ENCODE data around the gene SAPCD1.
"Not testable (repeated sequence)": the region's sequence is repeated elsewhere in the genome, so short reads cannot be mapped to it uniquely, and the experiment has no call there.

Gene SAPCD1

DNA sequence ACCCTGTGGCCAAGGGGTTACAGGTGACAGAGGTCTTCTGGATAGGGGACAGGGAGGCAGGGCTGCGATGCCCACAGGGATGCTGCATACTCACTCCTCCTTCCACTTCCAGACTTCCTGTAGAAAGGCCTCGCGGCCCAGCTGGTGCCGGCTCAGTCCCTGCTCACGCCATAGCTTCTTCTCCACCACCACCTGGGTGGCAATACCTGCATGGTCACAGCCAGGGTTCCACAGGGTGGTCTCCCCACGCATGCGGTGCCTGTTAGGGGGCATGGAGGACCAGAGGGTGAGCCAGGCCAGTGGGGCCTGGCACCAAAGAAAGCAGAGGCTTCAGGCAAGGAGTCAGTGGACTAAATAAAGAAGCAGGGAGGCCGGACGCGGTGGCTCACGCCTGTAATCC is 23.0 kb downstream of the SAPCD1 start:
- H3K9me3 Mint-ChIP-seq: no peaks in the 10 kb centered on the region
- H3K4me3 Mint-ChIP-seq: no peak overlapping the region
- H3K4me1 Mint-ChIP-seq (ENCODE audit: low read depth): peaks cover under 1% of the 10 kb centered on the region
- no peaks in the 10 kb centered on the region for H3K27me3 Mint-ChIP-seq (ENCODE audit: low read depth)
- peaks cover 24% of the 10 kb centered on the region for H3K36me3 Mint-ChIP-seq (ENCODE audit: low read depth)
- no peak overlapping the region for H3K27ac Mint-ChIP-seq

DNA sequence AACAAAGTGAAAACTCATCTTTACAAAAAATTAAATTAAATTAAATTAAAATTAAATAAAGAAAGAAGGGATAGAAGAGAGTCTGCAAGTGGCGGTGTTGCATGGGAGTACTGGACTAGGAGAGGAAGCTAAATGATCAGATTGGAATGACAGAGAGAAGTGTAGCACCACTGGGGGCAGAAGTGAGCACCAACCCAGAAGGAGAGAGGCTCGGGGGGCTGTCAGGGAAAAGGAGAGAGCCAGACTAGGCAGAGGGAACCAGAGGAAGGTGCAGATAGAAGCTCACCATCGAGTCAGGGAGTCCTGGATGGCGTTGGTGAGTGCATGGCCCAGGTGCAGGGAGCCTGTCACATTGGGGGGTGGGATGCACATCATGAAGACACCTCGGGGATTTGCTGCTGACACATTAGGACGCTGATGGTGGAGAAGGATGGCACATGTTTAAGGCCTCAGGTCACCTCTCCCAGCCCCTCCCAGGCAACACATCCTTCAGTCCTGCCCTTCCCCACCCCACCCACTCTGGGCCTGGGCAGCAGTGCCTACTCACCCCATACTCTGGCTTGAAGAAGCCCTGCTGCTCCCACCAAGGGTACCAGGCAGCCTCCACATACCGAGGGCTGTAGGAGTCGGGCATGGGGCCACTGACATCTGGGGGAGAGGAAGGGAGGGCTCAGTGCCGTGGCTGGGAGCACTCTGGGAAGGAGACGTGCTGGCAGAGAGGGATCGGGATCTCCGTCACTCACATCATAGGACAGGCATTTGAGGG is 29.1 kb downstream of the SAPCD1 start:
- Mint-ChIP-seq H3K27me3 (ENCODE audit: low read depth) (no peaks in the 10 kb centered on the region), H3K27ac (peak overlapping the region; percentile 37), H3K4me3 (no peak overlapping the region), H3K4me1 (ENCODE audit: low read depth) (peaks cover 18% of the 10 kb centered on the region), H3K9me3 (no peaks in the 10 kb centered on the region), H3K36me3 (ENCODE audit: low read depth) (peaks cover 22% of the 10 kb centered on the region)

- Mint-ChIP-seq H3K9me3 (no peaks in the 10 kb centered on the region), H3K36me3 (ENCODE audit: low read depth) (peaks cover 24% of the 10 kb centered on the region), H3K27me3 (ENCODE audit: low read depth) (no peaks in the 10 kb centered on the region), H3K4me1 (ENCODE audit: low read depth) (peaks cover 20% of the 10 kb centered on the region), H3K4me3 (no peak overlapping the region), H3K27ac (no peak overlapping the region)
These were observed 29.6 kb downstream of the SAPCD1 start for GRCh38 chr6:31792090-31792374.

- H3K27me3 Mint-ChIP-seq (ENCODE audit: low read depth): no peaks in the 10 kb centered on the region
- no peaks in the 10 kb centered on the region for H3K9me3 Mint-ChIP-seq
- H3K27ac Mint-ChIP-seq: no peak overlapping the region
- no peak overlapping the region for H3K4me3 Mint-ChIP-seq
- peaks cover 24% of the 10 kb centered on the region for H3K36me3 Mint-ChIP-seq (ENCODE audit: low read depth)
- peaks cover 28% of the 10 kb centered on the region for H3K4me1 Mint-ChIP-seq (ENCODE audit: low read depth)
These were observed 30.3 kb downstream of the SAPCD1 start for GRCh38 chr6:31792761-31793171.

- H3K27ac Mint-ChIP-seq: peak overlapping the region; percentile 77
- not testable (repeated sequence) for H3K9me3 Mint-ChIP-seq; H3K27me3 Mint-ChIP-seq (ENCODE audit: low read depth)
- peak overlapping the region; percentile 97 for H3K4me3 Mint-ChIP-seq
- peaks cover 24% of the 10 kb centered on the region for H3K36me3 Mint-ChIP-seq (ENCODE audit: low read depth)
- H3K4me1 Mint-ChIP-seq (ENCODE audit: low read depth): peaks cover 36% of the 10 kb centered on the region
These were observed 31.4 kb downstream of the SAPCD1 start for GRCh38 chr6:31793927-31794245.

GRCh38 chr6:31794294-31794865 is 31.9 kb downstream of the SAPCD1 start:
- peaks cover 36% of the 10 kb centered on the region for H3K4me1 Mint-ChIP-seq (ENCODE audit: low read depth)
- no peaks in the 10 kb centered on the region for H3K27me3 Mint-ChIP-seq (ENCODE audit: low read depth)
- H3K36me3 Mint-ChIP-seq (ENCODE audit: low read depth): peaks cover 21% of the 10 kb centered on the region
- peak overlapping the region; percentile 97 for H3K4me3 Mint-ChIP-seq
- peak overlapping the region; percentile 77 for H3K27ac Mint-ChIP-seq
- no peaks in the 10 kb centered on the region for H3K9me3 Mint-ChIP-seq

GRCh38 chr6:31794866-31795615 is 32.6 kb downstream of the SAPCD1 start:
- no peaks in the 10 kb centered on the region for H3K9me3 Mint-ChIP-seq
- peak overlapping the region; percentile 99 for H3K27ac Mint-ChIP-seq
- no peaks in the 10 kb centered on the region for H3K27me3 Mint-ChIP-seq (ENCODE audit: low read depth)
- H3K4me3 Mint-ChIP-seq: peak overlapping the region; percentile 97
- H3K4me1 Mint-ChIP-seq (ENCODE audit: low read depth): peaks cover 36% of the 10 kb centered on the region
- H3K36me3 Mint-ChIP-seq (ENCODE audit: low read depth): peaks cover 18% of the 10 kb centered on the region

- no peaks in the 10 kb centered on the region for H3K27me3 Mint-ChIP-seq (ENCODE audit: low read depth)
- peak within 1 kb of the TSS; percentile 97 for H3K4me3 Mint-ChIP-seq
- peaks cover 14% of the 10 kb centered on the region for H3K36me3 Mint-ChIP-seq (ENCODE audit: low read depth)
- no peaks in the 10 kb centered on the region for H3K9me3 Mint-ChIP-seq
- peak within 1 kb of the TSS; percentile 99 for H3K27ac Mint-ChIP-seq
- peaks cover 33% of the 10 kb centered on the region for H3K4me1 Mint-ChIP-seq (ENCODE audit: low read depth)
These were observed 33.3 kb downstream of the SAPCD1 start, which contains the start of gene VARS1 for GRCh38 chr6:31795616-31796298. Gene VARS1 (minus strand): TSS chr6:31795752. CDS start chr6:31795217, 535 bp downstream.

- Mint-ChIP-seq H3K4me3 (peak overlapping the region; percentile 43), H3K27ac (peak overlapping the region; percentile 86), H3K36me3 (ENCODE audit: low read depth) (peaks cover 11% of the 10 kb centered on the region), H3K4me1 (ENCODE audit: low read depth) (peaks cover 32% of the 10 kb centered on the region), H3K27me3 (ENCODE audit: low read depth) (no peaks in the 10 kb centered on the region), H3K9me3 (no peaks in the 10 kb centered on the region)
These were observed 34.5 kb downstream of the SAPCD1 start for GRCh38 chr6:31796993-31797385.

GRCh38 chr6:31797588-31797987 is 35.1 kb downstream of the SAPCD1 start:
- H3K36me3 Mint-ChIP-seq (ENCODE audit: low read depth): peaks cover 12% of the 10 kb centered on the region
- peaks cover 33% of the 10 kb centered on the region for H3K4me1 Mint-ChIP-seq (ENCODE audit: low read depth)
- no peaks in the 10 kb centered on the region for H3K9me3 Mint-ChIP-seq
- H3K27ac Mint-ChIP-seq: peak overlapping the region; percentile 86
- peak overlapping the region; percentile 56 for H3K4me3 Mint-ChIP-seq
- H3K27me3 Mint-ChIP-seq (ENCODE audit: low read depth): no peaks in the 10 kb centered on the region

- Mint-ChIP-seq H3K27me3 (ENCODE audit: low read depth) (no peaks in the 10 kb centered on the region), H3K4me3 (no peak overlapping the region), H3K27ac (no peak overlapping the region), H3K36me3 (ENCODE audit: low read depth) (peaks cover 16% of the 10 kb centered on the region), H3K9me3 (no peaks in the 10 kb centered on the region), H3K4me1 (ENCODE audit: low read depth) (peaks cover 30% of the 10 kb centered on the region)
These were observed 37.3 kb downstream of the SAPCD1 start for GRCh38 chr6:31799781-31800180.

GRCh38 chr6:31801031-31801927 is 38.8 kb downstream of the SAPCD1 start:
- H3K4me1 Mint-ChIP-seq (ENCODE audit: low read depth): peaks cover 33% of the 10 kb centered on the region
- H3K27me3 Mint-ChIP-seq (ENCODE audit: low read depth); H3K9me3 Mint-ChIP-seq; H3K27ac Mint-ChIP-seq; H3K4me3 Mint-ChIP-seq: not testable (repeated sequence)
- peaks cover 17% of the 10 kb centered on the region for H3K36me3 Mint-ChIP-seq (ENCODE audit: low read depth)

- peak overlapping the region; percentile 95 for H3K4me3 Mint-ChIP-seq
- H3K4me1 Mint-ChIP-seq (ENCODE audit: low read depth): peaks cover 23% of the 10 kb centered on the region
- no peaks in the 10 kb centered on the region for H3K27me3 Mint-ChIP-seq (ENCODE audit: low read depth)
- H3K36me3 Mint-ChIP-seq (ENCODE audit: low read depth): peaks cover 31% of the 10 kb centered on the region
- H3K9me3 Mint-ChIP-seq: no peaks in the 10 kb centered on the region
- H3K27ac Mint-ChIP-seq: peak overlapping the region; percentile 93
These were observed 43.5 kb downstream of the SAPCD1 start for GRCh38 chr6:31805939-31806469.
